Measurements from ENCODE around the gene CD38. TPM values are rescaled to one million over a fixed set of nuclear protein-coding genes. Genes with fewer than 3 reads are reported as not detected.

The CD38 gene
- total RNA-seq, 1 experiment from 2014 or later = not detected

GRCh38 chr4:15868111-15868510, 90.0 kb downstream of the CD38 start:
- intact Hi-C loops (cut with micrococcal nuclease) = no loop called here
- CTCF ChIA-PET = interaction anchor here (1.0 kb wide), 1 partner anchor 88 kb away, joined by 4 read pairs; no protein-coding TSS in a partner anchor
- H4K20me1 ChIP-seq (ENCODE audit: insufficient read depth) = no peaks in the 10 kb centered on the region
- TF ChIP-seq CTCF (IDR thresholded peaks at IDR 0.05 in 2 of 3, conservative IDR thresholded peaks at IDR 0.05 in 1 of 3; ENCODE audit: borderline replicate concordance in 1 of 3, insufficient read depth in 1 of 3, low read depth in 2 of 3, low read length in 2 of 3) (0 out of 6 replicates have a peak, but pooled peaks of 1 of the 3 experiments have one; percentile 11), ATF3 (IDR thresholded peaks at IDR 0.05) (no peak), TCF7L2 (IDR thresholded peaks at IDR 0.05; ENCODE audit: borderline replicate concordance, extremely low read depth, insufficient read depth, insufficient read length) (no peak), CBX3 (IDR thresholded peaks at IDR 0.05; ENCODE audit: low read depth) (no peak), RAD21 (IDR thresholded peaks at IDR 0.05; ENCODE audit: low read depth) (0 out of 2 replicates have a peak, but pooled peaks have one; percentile 17)
- no peaks in the 10 kb centered on the region for H3K36me3 ChIP-seq (ENCODE audit: control insufficient read depth in 1 of 2, insufficient read depth in 2 of 2, low read length in 2 of 2)
- H3K4me3 ChIP-seq (replicated peaks in 1 of 2; ENCODE audit: low read depth in 1 of 2, low read length in 2 of 2) = no peak overlapping the region
- no peak overlapping the region for H3K9ac ChIP-seq (ENCODE audit: low read length)
- H3K4me1 ChIP-seq (ENCODE audit: control insufficient read depth in 1 of 2, insufficient read depth in 2 of 2, low read length in 2 of 2) = no peaks in the 10 kb centered on the region
- POLR2A ChIA-PET = no interaction called here
- no peaks in the 10 kb centered on the region for H3K9me3 ChIP-seq (ENCODE audit: control insufficient read depth in 1 of 2, insufficient read depth in 1 of 2, low read depth in 1 of 2, low read length in 2 of 2)
- H3K79me2 ChIP-seq (ENCODE audit: insufficient read depth, low read length) = no peaks in the 10 kb centered on the region
- H3K27me3 ChIP-seq (ENCODE audit: insufficient read depth, low read length) = no peaks in the 10 kb centered on the region
- no TSS peak for BruUV-seq (replicated peaks)
- no peak overlapping the region for H3K4me2 ChIP-seq (ENCODE audit: low read length)
- no peak overlapping the region for H3K27ac ChIP-seq (ENCODE audit: low read depth, low read length)
- DNase-seq (ENCODE audit: low read depth, low spot score) (no peak), ATAC-seq (peak; percentile 59)
- RAD21 ChIA-PET (ENCODE audit: low non-redundant PET in 1 of 2, low total read pairs in 2 of 2, uncharacterized antibody in 2 of 2, unreplicated experiment in 2 of 2) = interaction anchor here in 1 of 2 experiments (1.0 kb wide), 1 partner anchor 88 kb away, joined by 3 read pairs; no protein-coding TSS in a partner anchor
- H3K9me2 ChIP-seq (ENCODE audit: insufficient read depth) = no peaks in the 10 kb centered on the region
- peak overlapping the region; percentile 42 for H2AFZ ChIP-seq (ENCODE audit: low read depth, low read length, poor library complexity, severe bottlenecking)

GRCh38 chr4:15868826-15869413, 90.8 kb downstream of the CD38 start:
- POLR2A ChIA-PET = no interaction called here
- Histone ChIP-seq H3K9ac (ENCODE audit: low read length) (no peak overlapping the region), H3K4me3 (replicated peaks in 1 of 2; ENCODE audit: low read depth in 1 of 2, low read length in 2 of 2) (no peak overlapping the region), H3K27ac (ENCODE audit: low read depth, low read length) (no peak overlapping the region), H3K36me3 (ENCODE audit: control insufficient read depth in 1 of 2, insufficient read depth in 2 of 2, low read length in 2 of 2) (no peaks in the 10 kb centered on the region), H3K4me1 (ENCODE audit: control insufficient read depth in 1 of 2, insufficient read depth in 2 of 2, low read length in 2 of 2) (no peaks in the 10 kb centered on the region), H3K9me3 (ENCODE audit: control insufficient read depth in 1 of 2, insufficient read depth in 1 of 2, low read depth in 1 of 2, low read length in 2 of 2) (no peaks in the 10 kb centered on the region), H3K79me2 (ENCODE audit: insufficient read depth, low read length) (no peaks in the 10 kb centered on the region), H4K20me1 (ENCODE audit: insufficient read depth) (no peaks in the 10 kb centered on the region), H3K4me2 (ENCODE audit: low read length) (no peak overlapping the region), H3K9me2 (ENCODE audit: insufficient read depth) (no peaks in the 10 kb centered on the region), H3K27me3 (ENCODE audit: insufficient read depth, low read length) (no peaks in the 10 kb centered on the region), H2AFZ (ENCODE audit: low read depth, low read length, poor library complexity, severe bottlenecking) (peak overlapping the region; percentile 42)
- no peak for DNase-seq (ENCODE audit: low read depth, low spot score)
- no TSS peak for BruUV-seq (replicated peaks)
- CTCF ChIA-PET = interaction anchor here (1.0 kb wide), 1 partner anchor 87 kb away, joined by 4 read pairs; no protein-coding TSS in a partner anchor
- intact Hi-C loops (cut with micrococcal nuclease) = no loop called here
- ATAC-seq = no peak
- RAD21 ChIA-PET (ENCODE audit: low non-redundant PET in 1 of 2, low total read pairs in 2 of 2, uncharacterized antibody in 2 of 2, unreplicated experiment in 2 of 2) = interaction anchor here in 1 of 2 experiments (1.0 kb wide), 1 partner anchor 87 kb away, joined by 3 read pairs; no protein-coding TSS in a partner anchor
- no peak for TF ChIP-seq EGR1 (IDR thresholded peaks at IDR 0.05; ENCODE audit: low read depth)
- no peak for TF ChIP-seq ZBTB33 (IDR thresholded peaks at IDR 0.05; ENCODE audit: extremely low read depth, insufficient replicate concordance, low read length)
- no peak for TF ChIP-seq RAD21 (IDR thresholded peaks at IDR 0.05; ENCODE audit: low read depth)
- TF ChIP-seq SRF (IDR thresholded peaks at IDR 0.05; ENCODE audit: low read depth) = no peak
- no peak for TF ChIP-seq SP1 (IDR thresholded peaks at IDR 0.05; ENCODE audit: low read depth)
- TF ChIP-seq JUND (IDR thresholded peaks at IDR 0.05) = no peak
- TF ChIP-seq EZH2phosphoT487 (IDR thresholded peaks at IDR 0.05; ENCODE audit: borderline replicate concordance) = no peak
- no peak for TF ChIP-seq MAX (IDR thresholded peaks at IDR 0.05)

All from HCT116 (cell line).